Fibroblast of villous mesenchyme (primary cell): ENCODE results near the gene ALKBH4. TPM values are rescaled to one million over a fixed set of nuclear protein-coding genes. Genes with fewer than 3 reads are reported as not detected.
"Not testable (repeated sequence)": the region's sequence is repeated elsewhere in the genome, so short reads cannot be mapped to it uniquely, and the experiment has no call there.

Experiments used
- DNase-seq: peaks from one replicate; pipeline ENCODE4 v3.0.0-alpha.2; 2010; ENCODE audit warnings: low read depth
- H3K4me3 ChIP-seq: 2 replicates; pipeline ENCODE4 v1.5.1; 2011; ENCODE audit warnings: low read depth, mild to moderate bottlenecking, low read length
- CTCF ChIP-seq: IDR thresholded peaks from 2 replicates; pipeline ENCODE4 v1.5.1; 2012; ENCODE audit warnings: low read depth, mild to moderate bottlenecking, low read length; ENCODE audit not compliant: insufficient read depth
- total RNA-seq: library from RNA; depleted of rRNA; stranded (reverse); fragments of >200 nt; gene quantifications from 2 replicates; pipeline ENCODE4 v1.2.3, GENCODE V29; 2012

ALKBH4 gene
- total RNA-seq, 1 donor: 10.8 TPM

DNA sequence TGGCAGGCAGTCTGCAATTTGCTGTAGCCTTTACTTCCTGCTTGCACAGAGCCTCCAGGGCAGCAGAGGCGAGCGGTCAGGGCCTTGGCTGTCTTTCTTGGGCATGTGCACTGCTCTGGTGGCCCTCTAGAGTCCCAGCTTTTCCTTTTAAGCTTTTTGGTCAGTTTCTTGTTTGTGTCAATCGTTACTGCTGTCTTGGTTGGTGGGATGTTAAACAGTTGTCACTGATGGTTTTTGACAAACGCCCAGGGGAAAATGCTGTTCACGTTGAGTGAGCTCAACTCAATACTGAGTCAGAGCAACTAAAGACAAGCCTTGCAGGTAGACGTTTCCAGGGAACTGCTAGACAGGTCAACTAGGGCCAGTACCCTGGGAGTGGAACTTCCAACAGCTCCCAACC, 54.5 kb downstream of the ALKBH4 start:
- no peak for TF ChIP-seq CTCF
- no peak overlapping the region for H3K4me3 ChIP-seq

GRCh38 chr7:102409340-102409739, 55.3 kb downstream of the ALKBH4 start:
- no peak overlapping the region for H3K4me3 ChIP-seq
- no peak for DNase-seq
- TF ChIP-seq CTCF: no peak

More for the DNA sequence above, 54.5 kb downstream of the ALKBH4 start:
- DNase-seq: no peak

GRCh38 chr7:102408530-102408929, 56.1 kb downstream of the ALKBH4 start:
- not testable (repeated sequence) for H3K4me3 ChIP-seq, DNase-seq

GRCh38 chr7:102407910-102408309, 56.8 kb downstream of the ALKBH4 start:
- H3K4me3 ChIP-seq: no peak overlapping the region

More at GRCh38 chr7:102407910-102408309, 56.8 kb downstream of the ALKBH4 start:
- TF ChIP-seq CTCF: no peak
- DNase-seq: no peak

Other genes starting within 250 kb of the ALKBH4 start
- gene SH2B2, start 178.0 kb downstream of the ALKBH4 start, total RNA-seq: 0.43 and 0.97 TPM in 2 replicates
- gene SPDYE6, start 108.4 kb downstream of the ALKBH4 start, total RNA-seq: not detected in 2 replicates
- 17.4 and 18.6 TPM in 2 replicates for gene PRKRIP1, start 68.5 kb downstream of the ALKBH4 start, total RNA-seq
- gene ORAI2, start 31.3 kb downstream of the ALKBH4 start, total RNA-seq: 40.6 and 49.9 TPM in 2 replicates
- gene LRWD1, start 121 bp upstream of the ALKBH4 start, total RNA-seq: 22.9 and 37.7 TPM in 2 replicates
- 28.0 and 34.5 TPM in 2 replicates for gene POLR2J, start 14.1 kb upstream of the ALKBH4 start, total RNA-seq
- gene RASA4B, start 52.9 kb upstream of the ALKBH4 start, total RNA-seq: 2.3 and 3.5 TPM in 2 replicates
- gene UPK3BL2, start 78.8 kb upstream of the ALKBH4 start, total RNA-seq: 3.2 and 4.7 TPM in 2 replicates
- gene SPDYE2, start 86.4 kb upstream of the ALKBH4 start, total RNA-seq: not detected in 2 replicates
- gene POLR2J3, start 107.7 kb upstream of the ALKBH4 start, total RNA-seq: 33.2 and 43.6 TPM in 2 replicates
- 9.7 and 10.4 TPM in 2 replicates for gene RASA4, start 151.9 kb upstream of the ALKBH4 start, total RNA-seq
- gene UPK3BL1, start 177.9 kb upstream of the ALKBH4 start, total RNA-seq: 7.3 and 9.3 TPM in 2 replicates
- gene SPDYE2B, start 185.5 kb upstream of the ALKBH4 start, total RNA-seq: not detected in 2 replicates
- 4.8 and 8.2 TPM in 2 replicates for gene POLR2J2, start 206.8 kb upstream of the ALKBH4 start, total RNA-seq